Measurements from ENCODE around the gene DDX24.

- TF ChIP-seq EZH2phosphoT487 (IDR thresholded peaks at IDR 0.05; ENCODE audit: borderline replicate concordance, low read depth, low read length) = no peak
- TF ChIP-seq, protein P1, sequence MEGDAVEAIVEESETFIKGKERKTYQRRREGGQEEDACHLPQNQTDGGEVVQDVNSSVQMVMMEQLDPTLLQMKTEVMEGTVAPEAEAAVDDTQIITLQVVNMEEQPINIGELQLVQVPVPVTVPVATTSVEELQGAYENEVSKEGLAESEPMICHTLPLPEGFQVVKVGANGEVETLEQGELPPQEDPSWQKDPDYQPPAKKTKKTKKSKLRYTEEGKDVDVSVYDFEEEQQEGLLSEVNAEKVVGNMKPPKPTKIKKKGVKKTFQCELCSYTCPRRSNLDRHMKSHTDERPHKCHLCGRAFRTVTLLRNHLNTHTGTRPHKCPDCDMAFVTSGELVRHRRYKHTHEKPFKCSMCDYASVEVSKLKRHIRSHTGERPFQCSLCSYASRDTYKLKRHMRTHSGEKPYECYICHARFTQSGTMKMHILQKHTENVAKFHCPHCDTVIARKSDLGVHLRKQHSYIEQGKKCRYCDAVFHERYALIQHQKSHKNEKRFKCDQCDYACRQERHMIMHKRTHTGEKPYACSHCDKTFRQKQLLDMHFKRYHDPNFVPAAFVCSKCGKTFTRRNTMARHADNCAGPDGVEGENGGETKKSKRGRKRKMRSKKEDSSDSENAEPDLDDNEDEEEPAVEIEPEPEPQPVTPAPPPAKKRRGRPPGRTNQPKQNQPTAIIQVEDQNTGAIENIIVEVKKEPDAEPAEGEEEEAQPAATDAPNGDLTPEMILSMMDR (conservative IDR thresholded peaks at IDR 0.05; ENCODE audit: low read length) = no peak
Observed at GRCh38 chr14:94124582-94125377, 43.8 kb upstream of the DDX24 start.

Data from OCI-LY7 (cell line).